NCI-H526 (cell line): ENCODE measurements around the gene NCKAP1.
A peak's percentile ranks its signal among the peaks of the same experiment; 100 is the strongest.
"Not testable (repeated sequence)": the region's sequence is repeated elsewhere in the genome, so short reads cannot be mapped to it uniquely, and the experiment has no call there.

Source experiments
- DNase-seq, 2 experiments: peaks; one replicate each; lab custom pipeline; 2025; lab: John Stamatoyannopoulos, UW

NCKAP1 gene

DNA sequence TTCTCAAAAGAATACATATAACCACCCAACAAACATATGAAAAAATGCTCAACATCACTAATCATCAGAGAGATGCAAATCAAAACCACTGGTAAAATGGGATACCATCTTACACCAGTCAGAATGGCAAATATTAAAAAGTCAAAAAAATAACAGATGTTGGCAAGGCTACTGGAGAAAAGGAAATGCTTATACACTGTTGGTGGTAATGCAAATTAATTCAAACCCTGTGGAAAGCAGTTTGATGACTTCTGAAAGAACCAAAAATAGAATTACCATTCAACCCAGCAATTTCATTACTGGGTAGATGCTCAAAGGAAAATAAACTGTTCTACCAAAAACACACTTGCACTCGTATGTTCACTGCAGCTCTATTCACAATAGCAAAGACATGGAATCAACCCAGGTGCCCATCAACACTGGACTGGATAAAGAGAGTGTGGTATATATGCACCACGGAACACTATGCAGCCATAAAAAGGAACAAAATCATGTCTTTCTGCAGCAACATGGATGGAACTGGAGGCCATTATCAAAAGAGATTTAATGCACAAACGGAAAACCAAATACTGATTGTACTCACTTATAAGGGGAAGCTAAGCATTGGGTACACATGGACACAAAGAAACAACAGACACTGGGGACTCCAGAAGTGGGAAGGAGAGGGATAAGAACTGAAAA lies 38.8 kb downstream of the NCKAP1 start:
- no peak for DNase-seq

DNA sequence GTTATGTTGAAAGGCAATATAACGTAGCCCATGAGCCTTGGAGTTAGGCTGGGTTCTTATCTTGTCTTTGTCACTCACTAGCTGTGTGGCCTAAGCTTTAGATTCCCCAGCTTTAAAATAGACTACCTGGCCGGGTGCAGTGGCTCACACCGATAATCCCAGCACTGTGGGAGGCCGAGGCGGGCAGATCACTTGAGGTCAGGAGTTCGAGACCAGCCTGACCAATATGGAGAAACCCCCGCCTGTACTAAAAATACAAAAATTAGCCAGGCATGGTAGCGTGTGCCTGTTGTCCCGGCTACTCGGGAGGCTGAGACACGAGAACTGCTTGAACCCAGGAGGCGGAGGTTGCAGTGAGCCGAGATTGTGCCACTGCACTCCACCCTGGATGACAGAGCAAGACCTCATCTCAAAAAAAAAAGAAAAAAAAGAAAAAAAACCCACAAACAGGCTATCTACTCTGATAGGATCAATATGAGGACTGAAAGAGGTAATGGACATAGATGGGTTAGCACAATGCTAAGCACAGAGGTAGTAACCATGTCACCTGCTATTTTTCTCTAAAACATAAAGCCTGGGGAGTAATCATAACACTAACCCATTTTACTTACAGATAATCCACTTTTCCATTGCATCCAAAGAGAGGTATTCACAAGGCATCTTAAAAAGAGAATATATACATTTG lies 43.9 kb downstream of the NCKAP1 start:
- no peak for DNase-seq

DNA sequence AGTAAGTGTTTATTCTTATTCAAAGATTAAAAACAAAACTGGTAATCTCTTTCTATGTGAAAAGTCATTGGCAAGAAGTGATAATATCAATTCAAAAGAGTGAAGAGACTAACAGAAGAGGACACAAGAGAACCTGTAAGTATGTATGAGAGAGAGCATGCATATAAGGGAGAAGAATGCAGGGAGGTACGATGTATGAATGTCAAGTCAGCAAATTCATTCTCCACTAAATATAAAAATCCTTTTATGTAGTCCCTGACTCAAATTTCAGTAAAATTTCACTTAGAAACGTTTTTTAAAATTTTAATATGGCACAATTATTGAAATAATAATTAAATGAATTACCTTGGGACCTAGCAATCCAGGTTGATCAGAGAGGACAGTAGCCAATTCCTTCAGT lies 55.3 kb downstream of the NCKAP1 start:
- DNase-seq = no peak

DNA sequence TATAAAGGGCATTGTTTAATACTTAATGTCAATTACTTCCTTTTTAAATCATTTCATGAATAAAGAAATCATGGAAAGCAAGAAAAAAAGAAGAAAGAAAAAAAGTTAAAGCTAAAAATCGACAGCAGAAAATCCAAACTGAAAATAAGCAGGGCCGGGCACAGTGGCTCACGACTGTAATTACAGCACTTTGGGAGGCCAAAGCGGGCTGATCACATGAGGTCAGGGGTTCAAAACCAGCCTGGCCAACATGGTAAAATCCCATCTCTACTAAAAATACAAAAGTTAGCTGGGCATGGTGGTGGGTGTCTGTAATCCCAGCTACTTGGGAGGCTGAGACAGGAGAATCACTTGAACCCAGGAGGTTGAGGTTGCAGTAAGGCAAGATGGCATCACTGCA lies 56.8 kb downstream of the NCKAP1 start:
- not testable (repeated sequence) for DNase-seq

DNA sequence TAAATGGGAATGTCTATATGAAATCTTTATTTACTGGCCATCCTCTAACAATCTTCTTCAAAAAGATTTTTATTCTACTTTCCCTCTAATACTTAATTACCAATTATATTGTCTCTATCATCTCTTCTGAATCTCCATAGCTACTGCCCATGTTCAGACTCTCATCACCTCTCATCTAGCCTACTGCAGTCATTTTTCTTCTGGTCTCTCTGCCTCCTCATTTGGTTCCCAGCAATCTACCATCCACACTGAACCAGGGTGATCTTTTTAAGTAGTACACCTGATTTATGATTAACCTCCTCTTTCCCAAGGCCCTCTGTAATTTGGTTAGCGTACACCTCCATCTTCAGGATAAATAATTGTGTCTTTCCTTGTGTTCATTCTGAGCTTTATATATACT lies 57.6 kb downstream of the NCKAP1 start:
- DNase-seq = no peak

DNA sequence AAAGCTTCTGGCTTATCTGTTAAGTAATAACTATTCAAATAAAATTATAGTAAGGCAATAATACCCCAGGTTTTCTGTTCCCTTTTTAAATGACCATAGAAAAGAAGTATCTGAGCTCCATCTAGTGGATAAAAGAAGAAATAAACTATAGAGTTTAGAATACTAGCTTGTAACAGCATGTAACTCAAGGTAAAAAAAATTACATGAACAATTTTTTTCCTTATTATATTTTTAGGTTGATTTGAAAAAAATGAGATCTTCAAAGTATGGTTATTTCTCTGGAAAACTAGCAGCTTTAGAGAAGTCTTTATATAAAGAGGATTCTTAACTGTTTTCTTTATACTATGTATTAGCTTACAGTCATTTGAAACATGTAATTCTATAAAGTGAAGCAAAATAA lies 58.1 kb downstream of the NCKAP1 start:
- peak; percentile 38 to 69 for DNase-seq

DNA sequence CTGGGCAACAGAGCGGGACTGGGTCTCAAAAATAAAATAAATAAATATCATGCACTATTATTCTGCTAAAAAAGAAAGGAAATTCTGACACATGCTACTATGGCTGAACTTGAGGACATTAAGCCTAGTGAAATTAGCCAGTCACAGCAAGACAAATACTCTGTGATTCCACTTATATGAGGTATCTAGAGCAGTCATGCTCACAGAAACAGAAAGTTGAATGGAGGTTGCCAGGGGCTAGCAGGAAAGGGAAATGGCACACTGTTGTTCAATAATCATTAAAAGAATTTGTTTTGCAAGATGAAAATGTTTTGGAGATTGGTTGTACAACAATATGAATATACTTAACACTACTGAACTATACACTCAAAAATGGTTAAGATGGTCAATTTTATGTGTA lies 60.8 kb downstream of the NCKAP1 start:
- DNase-seq = no peak

DNA sequence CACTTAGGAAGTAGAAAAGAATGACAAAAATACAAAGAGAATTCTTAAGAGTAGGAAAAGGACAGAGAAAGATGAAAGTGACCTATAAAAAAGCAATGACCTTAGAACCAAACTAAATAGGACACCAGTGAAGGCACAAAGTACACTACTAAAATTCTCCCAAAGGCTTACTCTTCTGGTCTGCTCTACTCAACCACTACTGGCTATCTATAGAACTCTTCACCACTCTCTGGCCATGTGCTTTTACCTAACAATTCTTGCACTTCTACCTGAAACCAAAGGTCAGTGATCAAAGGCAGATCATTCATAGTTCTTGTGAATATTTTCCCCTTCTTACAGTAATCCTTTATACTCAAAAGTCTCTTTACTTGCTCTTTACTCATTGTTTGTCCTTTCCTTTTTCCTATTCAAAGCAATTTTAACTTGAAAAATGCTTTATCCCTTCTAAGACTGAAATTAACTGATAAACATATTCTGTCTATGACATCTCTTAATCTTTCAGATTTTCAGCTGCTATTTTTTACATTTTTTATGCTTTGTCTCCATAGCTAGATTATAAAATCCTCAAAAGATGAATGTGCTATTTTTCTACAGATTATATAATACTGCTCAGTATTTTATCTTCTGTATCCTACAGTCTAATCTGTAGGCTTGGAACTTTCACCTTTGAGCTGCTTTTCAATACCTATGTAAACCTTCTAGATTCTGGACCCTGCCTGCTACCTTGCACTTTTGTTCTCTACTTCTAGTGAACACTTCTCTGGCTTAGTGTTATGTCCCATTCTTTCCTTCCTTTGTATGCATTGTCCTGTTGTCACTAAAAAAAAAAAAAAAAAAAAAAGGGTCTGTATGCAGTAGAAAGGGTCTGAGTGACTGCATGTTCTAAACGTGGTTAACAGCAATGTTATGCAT lies 64.6 kb downstream of the NCKAP1 start:
- DNase-seq = no peak

DNA sequence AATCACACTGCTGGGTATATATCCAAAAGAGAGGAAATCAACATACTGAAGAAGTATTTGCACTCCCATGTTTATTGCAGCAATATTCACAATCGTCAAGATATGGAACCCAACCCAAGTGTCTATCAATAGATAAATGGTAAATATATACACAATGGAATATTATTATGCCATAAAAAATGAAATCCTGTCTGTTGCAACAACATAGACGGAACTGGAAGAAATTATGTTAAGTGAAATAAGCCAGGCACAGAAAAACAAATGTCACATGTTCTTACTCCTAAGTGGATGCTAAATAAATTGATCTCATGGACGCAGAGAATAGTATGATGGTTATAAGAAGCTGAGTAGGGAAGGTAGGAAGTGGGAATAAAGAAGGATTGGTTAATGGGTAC lies 65.7 kb downstream of the NCKAP1 start:
- DNase-seq = no peak

DNA sequence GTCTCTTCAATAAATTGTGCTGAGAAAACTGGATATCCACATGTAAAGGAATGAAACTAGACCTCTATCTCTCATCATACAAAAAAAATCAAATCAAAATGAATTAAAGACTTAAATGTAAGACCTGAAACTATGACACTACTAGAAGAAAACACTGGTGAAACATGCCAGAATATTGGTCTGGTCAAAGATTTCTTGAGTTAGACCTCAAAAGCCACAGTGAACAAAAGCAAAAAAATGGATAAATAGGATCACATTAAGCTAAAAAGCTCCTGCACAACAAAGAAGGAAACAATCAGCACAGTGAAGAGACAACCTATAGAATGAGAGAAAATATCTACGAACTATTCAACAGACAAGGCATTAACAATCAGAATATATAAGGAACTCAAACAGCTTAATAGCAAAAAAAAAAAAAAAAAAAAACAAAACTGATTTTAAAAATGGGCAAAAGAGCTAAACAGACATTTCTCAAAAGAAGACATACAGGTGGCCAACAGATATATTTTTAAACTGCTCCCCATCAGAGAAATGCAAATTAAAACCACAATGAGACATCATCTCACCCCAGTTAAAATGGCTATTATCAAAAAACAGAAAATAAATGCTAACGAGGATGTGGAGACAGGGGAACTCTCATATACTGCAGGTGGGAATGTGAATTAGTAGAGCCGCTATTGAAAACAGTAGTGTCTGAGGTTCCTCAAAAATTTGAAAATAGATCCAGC lies 66.3 kb downstream of the NCKAP1 start:
- no peak for DNase-seq

DNA sequence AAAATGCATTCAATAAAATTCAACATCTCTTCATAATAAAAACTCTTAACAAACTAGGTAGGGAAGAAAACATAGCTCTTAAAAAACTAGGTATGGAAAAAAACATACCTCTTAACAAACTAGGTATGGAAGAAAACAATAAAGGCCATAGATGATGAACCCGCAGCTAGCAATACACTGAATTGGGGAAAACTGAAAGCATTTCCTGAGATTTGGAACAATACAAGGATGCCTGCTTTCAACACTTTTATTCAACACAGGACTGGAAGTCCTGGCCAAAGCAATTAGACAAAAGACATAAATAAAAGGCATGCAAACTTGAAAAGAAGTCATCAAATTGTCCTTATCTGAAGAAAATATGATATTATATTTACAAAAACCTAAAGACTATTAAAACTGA lies 67.8 kb downstream of the NCKAP1 start:
- no peak for DNase-seq

DNA sequence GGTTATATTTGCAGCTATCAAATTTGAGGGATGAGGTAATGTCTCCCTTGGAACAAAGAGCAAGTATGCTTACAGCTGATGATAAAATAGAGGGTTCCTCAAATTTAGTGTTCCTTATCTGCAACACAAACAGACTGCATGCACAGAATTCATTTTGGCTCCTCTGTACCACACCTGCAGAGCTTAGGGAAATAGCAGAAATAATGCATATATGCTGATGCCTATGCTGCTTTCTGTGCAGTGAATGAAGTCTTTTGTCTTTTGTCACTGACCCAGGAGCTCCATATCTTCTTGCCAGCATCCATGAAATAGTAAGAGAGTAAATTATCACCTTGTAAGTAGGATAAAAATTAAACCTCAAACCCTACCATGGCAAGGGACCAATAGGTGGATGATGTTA lies 69.8 kb downstream of the NCKAP1 start:
- no peak for DNase-seq

DNA sequence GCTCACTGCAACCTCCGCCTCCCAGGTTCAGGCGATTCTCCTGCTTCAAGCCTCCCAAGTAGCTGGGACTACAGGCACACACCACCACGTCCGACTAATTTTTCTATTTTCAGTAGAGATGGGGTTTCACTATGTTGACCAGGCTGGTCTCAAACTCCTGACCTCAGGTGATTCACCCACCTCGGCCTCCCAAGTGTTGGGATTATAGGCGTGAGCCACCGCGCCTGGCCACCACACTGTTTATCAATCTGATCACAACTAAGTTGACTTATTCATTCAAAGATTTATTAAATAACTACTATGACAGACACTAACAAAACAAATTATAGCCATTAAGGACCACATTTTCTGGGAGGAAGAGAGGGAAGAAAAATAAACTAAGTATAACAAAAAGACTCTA lies 71.9 kb downstream of the NCKAP1 start:
- not testable (repeated sequence) for DNase-seq

DNA sequence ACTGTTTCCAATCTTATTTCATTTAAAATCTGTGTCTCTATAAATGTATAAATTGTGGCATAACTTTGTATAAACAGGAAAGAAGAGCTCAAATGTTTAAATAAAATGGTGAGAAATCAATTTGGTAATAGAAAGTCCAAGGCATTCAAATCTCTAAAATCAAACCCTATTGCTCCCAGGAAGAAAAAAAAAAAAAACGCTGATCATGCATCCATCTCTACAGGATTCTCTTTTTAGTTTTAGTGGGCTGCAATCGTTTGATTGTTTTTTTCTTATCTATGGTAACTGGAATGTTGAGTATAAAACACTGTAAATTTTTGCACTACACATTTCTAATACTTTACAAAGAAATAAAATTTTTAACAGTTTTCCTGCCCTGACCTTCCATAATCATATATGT lies 75.6 kb downstream of the NCKAP1 start:
- no peak for DNase-seq

DNA sequence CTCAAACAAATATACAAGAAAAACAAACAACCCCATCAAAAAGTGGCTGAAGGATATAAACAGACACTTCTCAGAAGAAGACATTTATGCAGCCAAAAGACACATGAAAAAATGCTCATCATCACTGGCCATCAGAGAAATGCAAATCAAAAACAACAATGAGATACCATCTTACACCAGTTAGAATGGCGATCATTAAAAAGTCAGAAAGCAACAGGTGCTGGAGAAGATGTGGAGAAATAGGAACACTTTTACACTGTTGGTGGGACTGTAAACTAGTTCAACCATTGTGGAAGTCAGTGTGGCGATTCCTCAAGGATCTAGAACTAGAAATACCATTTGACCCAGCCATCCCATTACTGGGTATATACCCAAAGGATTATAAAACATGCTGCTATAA lies 77.4 kb downstream of the NCKAP1 start:
- DNase-seq = not testable (repeated sequence)

DNA sequence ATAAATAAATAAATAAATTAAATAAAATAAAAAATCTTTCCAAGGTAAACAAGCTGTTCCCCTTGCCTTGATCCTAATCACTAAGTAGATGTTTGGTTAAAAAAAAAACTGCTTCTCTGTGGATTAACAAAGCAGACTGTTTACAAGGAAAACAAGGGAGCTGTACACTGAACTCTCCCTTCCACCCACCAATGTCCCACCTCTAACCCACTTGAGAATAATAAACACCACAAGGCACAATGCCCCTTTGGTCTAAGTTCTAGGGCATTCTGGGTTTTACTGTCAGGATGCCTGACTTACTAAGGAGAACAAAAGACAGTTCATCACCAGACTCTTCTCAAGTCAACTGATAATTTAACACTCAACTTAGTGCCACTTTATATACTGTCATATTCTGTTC lies 83.5 kb downstream of the NCKAP1 start:
- no peak for DNase-seq

DNA sequence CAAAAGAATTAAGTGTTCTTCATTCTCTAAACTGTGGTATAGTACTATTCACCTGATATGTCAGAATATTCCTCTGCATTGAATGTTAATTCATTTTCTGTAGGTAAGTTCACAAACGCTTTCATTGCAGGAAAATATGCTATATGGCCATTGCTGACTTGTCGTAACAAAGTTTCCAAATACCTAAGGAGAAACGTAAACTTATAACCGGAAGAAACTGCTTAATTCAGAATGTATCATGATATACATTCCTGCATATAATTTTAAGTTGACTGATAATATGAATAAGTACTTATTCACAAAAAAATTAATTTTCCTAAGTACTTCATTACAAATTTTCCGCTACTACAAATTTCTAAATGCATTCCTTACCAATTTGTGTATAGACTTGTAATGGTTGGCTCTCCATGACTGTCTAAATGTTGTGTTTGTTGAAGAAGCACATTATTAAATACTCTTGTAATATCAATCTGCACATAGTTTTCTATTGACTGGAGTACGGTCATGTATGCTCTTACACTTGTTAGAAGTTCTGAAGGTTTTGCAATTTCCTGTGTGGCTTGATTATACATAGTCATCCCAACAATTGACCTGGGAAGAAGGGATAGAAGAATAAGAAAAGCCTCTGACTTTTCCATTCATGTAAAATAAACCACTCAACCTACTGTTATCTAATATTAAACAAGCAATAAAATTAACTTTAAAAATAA lies 85.4 kb downstream of the NCKAP1 start:
- DNase-seq = no peak

DNA sequence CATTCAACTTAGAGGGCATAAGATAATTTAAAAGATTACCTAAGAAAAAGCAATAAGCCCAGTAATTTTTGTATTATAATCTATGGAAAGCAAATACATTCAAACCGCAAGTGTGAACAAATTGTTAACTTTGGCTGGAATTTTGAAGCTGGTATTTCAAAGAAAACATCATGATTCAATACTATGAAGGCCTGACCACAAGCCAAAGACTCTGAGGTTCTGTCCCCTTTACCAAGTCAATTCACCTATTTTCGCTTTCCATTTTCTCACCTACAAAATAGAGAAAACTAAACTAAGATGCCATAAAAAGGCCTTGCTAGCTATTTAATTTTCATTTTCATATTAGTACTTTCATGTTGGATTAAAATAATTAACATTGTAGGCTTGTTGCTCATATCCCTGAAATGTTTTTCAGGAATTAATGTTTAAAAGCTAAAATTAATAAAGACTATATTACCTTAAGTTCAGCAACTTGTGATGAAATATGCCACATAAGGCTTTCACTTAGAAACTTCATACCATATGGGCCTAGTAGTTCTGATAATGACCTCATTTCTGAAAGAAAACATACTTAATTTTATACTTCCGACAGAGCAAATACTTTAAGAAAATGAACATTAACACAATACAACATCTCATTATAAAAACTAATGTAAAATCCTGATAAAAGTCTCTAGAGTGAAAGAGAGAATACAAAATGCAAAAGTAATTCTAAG lies 86.2 kb downstream of the NCKAP1 start:
- DNase-seq = no peak

DNA sequence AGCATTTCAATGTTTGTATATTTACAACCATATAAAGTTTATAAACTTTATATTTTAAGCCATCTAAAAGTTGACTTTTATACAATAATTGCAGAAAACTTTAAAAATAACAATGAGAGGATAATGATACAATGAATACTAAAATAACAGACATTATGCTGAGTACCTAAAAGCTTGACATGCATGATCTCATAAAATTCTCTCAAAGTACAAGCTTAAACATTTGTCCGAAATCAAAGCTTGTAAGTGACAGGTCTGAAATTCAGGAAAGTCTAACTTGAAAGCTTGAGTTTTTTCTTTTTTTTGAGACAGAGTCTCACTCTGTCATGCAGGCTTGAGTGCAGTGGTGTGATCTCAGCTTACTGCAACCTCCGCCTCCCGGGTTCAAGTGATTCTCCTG lies 87.7 kb downstream of the NCKAP1 start:
- DNase-seq = no peak

DNA sequence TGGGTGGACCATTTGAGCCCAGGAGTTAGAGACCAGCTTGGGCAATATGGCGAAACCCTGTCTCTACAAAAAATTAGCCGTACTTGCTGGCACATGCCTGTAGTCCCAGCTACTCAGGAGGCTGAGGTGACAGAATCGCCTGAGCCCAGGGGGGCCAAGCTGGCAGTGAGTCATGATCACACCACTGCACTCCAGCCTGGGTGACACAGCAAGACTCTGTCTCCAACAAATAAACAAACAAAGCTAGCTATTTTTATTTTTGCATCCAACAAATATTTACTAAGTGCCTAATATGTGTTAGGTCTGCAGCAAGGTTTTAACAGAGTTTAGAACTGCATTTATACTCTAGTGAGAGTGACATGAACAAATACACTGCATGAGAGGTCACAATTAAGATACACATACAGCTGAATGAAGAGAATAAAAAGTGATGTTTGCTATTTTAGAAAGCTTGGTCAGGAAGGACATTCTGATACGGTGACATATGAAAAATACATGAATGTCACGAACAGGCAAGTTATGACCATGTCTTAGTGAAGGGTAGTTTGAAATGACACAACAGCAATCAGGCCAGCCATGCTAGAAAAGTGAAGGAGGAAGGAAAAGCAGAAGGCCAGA lies 88.6 kb downstream of the NCKAP1 start:
- DNase-seq = no peak

DNA sequence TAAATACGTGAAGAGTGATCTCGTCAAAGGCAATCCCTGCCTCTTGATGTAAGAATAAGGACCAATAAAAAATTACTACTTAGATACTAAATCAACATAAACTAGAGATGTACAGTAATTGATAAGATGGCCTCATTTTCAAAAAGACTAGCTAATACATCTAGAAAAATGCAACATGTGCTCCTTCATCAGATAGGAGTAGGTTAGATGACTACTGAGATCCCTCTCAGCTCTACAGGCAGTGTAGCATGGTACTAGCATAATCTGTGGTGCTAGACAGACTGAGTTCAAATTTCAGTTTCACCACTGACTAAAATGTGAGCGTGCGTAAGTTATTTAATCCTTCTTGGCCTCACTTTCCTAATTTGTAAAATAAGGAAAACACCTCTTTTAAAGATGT lies 89.2 kb downstream of the NCKAP1 start:
- DNase-seq = no peak
